HG03280 (cell line): ENCODE measurements around the gene PEAR1.

Experiments
- ATAC-seq: cut with Tn5 transposase; IDR thresholded peaks from one replicate; pipeline ENCODE4 v1.9.1; 2021; ENCODE audit warnings: mild to moderate bottlenecking, moderate library complexity; ENCODE audit not compliant: unreplicated experiment

PEAR1 gene

DNA sequence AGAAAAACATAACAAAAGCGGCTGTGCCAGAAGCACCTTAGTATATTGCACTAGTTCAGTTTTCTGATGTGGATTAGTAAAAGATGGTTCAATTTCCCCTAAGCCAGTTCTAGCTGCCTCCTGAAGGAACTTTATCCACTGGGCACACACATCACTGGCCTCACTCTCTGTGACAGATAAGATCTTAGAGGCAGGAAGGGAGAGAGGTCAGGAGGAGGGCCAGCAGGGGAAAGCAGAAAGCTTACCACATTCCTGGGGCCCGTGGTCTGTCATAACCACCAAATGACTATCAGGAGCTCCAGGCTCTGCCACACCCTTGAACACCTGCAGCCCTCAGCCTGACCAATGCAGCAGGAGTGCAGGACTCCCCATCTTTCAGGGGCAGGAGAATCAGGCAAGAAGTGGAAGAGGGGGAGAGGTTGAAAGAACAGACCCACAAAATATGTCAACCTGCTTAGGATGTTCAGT lies 64.8 kb downstream of the PEAR1 start:
- ATAC-seq = no peak

DNA sequence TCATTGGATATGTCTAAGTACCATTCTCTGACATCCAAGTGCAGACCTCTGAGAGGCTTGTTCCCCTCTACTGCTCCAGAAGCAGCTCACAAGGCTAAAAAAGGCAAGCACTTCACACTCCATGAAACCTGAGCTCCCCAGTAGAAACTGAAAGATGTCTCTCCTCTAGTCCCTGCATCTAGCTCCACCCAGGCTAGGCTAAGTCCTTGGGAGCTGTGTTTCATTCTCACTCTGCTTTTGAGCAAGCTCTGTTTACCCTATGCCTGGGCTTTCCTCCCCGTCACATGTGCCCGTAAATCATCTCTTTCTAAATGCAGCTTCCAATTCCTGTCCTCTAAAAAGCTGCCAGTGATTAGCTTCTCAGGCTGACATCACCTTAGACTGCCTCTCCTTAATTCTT lies 65.9 kb downstream of the PEAR1 start:
- ATAC-seq = no peak

DNA sequence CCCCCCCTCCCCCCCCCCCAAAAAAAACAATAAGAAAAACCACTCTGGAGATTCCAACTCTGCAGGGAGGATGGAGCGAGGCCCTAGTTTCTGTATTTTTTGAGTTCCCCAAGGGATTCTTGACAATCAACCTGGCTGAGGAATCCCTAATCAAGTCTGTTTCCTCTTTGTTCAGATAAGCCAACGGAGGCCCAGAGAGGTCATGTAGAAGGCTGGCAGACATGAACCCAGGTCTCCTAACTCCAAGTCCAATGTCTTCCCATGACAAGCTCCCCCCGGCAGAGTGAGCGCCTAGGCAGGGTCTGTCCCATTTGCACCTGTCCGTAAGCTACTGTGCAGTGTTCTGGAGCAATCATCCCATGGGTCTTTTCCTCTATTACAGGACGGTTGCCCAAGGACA lies 66.4 kb downstream of the PEAR1 start:
- no peak for ATAC-seq

DNA sequence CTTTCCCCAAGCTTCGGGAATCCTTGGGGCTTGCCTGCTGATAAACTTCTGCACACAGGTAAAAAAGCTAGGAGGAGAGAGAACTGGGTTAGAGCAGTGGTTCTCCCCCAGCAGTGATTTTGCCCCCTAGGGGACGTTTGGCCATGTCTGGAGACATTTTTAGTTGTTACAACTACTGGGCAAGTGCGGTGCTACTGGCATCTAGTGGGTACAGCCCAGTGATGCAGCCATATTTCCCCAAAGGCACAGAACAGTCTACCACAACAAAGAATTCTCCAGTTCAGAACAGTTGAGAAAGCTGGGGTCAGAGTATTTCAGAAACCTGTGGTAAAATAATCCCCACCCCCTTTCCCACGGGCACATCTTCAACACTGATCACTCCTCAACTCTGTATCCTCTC lies 68.2 kb downstream of the PEAR1 start:
- no peak for ATAC-seq

DNA sequence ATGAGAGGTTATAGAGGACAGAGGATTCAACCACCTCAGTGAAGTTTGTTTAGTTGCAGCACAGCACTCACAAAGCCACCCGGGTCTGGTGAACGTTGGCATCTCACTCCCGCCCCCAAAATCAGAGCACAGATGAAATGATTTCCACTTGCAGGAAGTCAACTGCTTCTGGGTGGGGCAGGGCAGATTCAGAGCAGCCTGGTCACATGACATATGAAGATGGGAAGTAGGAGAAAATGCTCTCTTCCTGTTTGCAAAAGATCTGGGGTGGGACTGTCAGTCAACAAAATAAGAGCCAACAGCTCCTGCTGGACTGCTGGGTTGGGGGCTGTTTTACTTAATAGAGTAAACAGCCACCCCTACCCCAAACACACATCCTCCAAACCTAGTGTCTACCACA lies 70.1 kb downstream of the PEAR1 start:
- ATAC-seq = no peak

DNA sequence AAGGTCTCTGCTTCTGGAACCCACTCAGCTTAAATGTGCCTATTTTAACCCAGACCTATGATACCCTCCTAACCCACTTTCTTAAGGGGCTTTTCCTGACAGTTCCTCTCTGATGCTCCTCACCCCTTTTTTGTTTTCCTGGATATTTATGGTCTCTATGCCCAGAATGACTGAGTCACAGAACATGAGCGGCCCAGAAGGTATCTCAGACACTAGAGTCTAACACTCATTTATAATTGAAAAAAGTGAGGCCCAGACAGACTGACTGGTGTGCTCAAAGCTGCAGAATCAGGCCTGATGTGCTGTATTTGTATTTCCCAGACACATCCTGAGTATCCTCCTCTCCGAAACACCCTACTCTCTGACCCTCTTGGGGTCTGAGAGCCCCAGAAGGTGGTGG lies 70.9 kb downstream of the PEAR1 start:
- no peak for ATAC-seq
